Glomerular endothelial cell (primary cell): ENCODE results near the gene DNAJC1. TPM values are rescaled to one million over a fixed set of nuclear protein-coding genes. Genes with fewer than 3 reads are reported as not detected.
"Not testable (repeated sequence)": the region's sequence is repeated elsewhere in the genome, so short reads cannot be mapped to it uniquely, and the experiment has no call there.

ENCODE experiments used
- DNase-seq: peaks from one replicate; pipeline ENCODE4 v3.0.0-alpha.2; 2011; ENCODE audit warnings: low read depth, low spot score; ENCODE audit errors: extremely low read depth
- total RNA-seq: library from RNA; depleted of rRNA; stranded (reverse); fragments of >200 nt; gene quantifications from 2 replicates; pipeline ENCODE4 v1.2.3, GENCODE V29; 2015

Gene DNAJC1
- total RNA-seq, 1 donor from 2014 or later: 58.6 TPM

DNA sequence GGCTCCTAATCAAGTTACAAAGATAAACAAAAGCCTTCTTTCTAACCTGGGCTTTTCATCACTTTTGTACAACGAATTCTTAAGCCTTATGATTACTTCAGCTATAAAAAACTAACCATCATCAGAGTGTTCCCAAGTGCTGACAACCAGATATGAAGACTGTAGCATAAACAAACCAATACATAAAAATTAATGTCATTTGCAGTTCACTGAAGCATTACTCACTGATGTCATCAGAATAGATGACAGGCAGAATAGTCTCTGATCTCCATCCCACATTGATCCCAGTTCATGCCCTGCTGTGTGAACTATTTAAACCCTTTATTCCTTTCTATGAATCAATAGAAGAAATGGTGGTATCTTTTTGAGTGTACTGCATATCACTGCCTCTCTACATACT is 84.4 kb downstream of the DNAJC1 start:
- no peak for DNase-seq

DNA sequence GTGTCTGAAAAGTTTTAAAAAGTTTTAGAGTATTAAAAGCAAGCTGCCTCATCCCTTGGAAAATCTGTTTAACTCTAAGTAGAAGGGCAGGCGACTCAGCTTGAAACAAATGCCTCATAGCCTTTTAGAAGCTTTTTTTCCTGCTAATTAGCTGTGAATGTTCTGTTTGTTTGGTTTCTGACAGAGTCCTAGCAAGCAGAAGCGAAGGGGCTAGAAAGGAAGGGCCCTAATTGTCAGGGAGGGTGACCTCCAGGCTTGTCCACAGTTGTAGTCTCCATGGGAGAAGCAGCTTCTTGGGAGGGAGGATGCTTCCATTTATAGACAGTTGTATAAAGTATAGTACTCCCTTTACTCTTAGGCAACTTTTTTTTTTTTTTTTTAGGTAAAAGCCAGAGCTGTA is 90.9 kb downstream of the DNAJC1 start:
- DNase-seq: no peak

DNA sequence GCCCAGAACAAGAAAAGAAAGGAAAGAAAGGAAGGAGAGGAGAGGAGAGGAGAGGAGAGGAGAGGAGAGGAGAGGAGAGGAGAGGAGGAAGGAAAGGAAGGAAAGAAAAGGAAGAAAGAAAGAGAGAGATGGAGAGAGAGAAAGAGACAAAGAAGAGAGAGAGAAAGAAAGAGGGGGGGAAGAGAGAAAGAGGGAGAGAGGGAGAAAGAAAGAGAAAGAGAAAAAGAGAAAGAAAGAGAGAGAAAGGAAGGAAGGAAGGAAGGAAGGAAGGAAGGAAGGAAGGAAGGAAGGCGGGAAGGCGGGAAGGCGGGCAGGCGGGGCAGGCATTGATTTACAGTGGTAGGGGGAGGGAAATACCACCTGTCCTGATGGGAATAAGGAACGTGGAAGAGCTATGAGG is 92.7 kb downstream of the DNAJC1 start:
- no peak for DNase-seq

DNA sequence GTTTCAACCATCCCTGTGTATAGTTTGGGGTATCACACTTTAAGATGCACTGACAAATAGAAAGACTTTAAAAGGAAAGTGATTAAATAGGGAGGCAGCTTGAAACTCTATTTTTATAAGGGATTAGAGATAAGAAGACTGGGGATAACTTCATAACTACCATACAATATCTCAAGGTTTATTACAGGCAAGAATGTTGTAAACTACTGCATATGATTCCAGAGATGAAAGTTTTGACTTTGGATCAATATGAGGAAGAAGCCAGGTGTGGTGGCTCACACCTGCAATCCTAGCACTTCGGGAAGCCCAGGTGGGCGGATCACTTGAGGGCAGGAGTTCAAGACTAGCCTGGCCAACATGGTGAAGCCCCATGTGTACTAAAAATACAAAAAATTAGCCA is 96.1 kb downstream of the DNAJC1 start:
- DNase-seq: no peak

DNA sequence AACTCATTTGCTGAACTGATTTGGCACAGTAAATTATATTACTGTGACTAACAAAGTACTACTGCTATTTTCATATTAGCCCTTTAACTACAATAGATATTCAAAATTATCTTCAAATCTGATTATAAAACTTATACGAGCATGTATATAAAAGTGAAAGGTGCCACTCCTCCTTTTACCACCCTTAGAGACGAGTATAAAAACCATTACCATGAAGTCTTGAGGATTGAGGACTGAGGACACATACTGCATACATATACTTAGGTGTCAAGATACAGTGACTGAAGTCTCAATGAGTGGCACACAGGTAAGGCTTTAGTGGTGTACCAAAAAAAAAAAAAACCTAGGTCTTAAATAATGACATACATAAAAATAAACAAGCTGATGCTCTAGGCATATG is 98.6 kb downstream of the DNAJC1 start:
- DNase-seq: no peak

DNA sequence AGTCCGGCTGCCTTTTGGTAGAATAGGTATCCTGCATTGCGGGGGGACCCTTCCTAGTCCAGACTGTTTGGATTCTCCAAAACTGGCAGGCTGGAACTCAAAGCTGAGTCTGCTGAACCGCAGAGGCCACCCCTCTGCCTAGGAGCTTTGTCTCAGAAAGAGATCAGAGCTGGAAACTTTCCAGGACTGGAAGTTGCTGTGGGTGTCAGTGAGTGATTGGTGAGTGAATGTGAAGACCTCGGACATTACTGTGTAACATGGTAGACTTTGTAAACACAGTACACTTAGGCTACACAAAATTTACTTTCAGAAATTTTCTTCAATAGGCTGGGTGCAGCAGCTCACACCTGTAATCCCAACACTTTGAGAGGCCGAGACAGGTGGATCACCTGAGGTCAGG is 103.8 kb downstream of the DNAJC1 start:
- no peak for DNase-seq

DNA sequence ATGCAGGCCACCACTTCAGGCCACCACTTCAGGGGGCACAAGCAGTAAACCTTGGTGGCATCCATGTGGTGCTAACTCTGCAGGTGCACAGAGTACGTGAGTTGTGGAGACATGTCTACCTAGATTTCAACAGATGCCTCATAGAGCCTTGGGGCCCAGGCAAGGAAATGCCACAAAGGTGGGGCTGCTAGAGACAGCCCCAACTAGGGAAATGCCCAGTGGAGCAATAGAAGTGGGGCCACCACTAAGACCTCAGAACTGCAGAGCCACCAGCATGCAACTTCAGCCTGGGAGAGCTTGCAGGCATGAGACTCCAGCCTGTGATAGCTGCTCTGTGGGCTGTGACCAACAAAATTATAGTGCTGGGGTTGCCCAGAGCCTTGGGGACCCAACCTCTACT is 107.6 kb downstream of the DNAJC1 start:
- DNase-seq: no peak

DNA sequence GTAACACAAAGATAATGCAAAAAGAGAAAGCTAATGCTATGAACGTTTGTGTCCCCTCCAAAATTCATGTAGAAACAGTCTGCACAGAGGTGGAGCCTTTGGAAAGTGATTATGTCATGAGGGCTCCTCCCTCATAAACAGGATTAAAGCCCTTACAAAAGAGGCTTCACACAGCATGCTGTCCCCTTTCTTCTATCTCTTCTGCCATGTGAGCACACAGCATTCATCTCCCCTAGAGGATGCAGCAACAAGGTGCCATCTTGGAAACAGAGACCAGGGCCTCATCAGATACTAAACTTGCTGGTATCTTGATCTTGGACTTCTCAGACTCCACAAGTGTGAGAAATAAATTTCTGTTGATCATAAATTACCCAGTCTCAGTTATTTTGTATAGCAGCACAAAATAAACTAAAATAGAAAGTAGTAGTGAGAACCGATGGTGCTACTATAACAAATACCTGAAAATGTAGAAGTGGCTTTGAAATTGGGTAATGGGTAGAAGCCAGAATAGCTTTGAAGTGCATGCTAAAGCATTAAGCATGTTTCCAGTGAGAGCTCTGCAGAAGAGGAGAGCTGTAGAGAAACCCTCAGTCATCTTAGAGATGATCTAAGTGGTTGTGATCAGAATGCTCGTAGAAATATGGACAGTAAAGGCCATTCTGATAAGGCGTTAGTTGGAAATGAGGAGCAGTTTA is 108.7 kb downstream of the DNAJC1 start:
- no peak for DNase-seq

DNA sequence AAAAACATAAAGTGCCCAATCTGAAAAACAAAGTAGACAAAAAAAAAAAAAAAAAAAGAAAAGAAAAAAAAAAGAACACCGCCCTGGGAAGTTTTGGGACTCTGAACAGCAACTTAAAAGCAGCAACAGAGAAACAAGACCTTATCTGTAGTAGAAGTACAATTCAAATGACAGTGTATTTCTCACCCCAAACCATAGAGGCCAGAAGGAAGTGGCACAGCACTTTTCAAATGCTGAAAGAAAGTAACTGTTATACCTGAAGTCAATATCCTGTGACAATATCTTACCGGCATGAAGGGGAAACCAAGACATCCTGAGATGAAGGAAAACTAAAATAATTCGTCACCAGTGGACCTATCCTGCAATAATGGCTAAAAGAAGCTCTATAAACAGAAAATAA is 112.1 kb downstream of the DNAJC1 start:
- no peak for DNase-seq

DNA sequence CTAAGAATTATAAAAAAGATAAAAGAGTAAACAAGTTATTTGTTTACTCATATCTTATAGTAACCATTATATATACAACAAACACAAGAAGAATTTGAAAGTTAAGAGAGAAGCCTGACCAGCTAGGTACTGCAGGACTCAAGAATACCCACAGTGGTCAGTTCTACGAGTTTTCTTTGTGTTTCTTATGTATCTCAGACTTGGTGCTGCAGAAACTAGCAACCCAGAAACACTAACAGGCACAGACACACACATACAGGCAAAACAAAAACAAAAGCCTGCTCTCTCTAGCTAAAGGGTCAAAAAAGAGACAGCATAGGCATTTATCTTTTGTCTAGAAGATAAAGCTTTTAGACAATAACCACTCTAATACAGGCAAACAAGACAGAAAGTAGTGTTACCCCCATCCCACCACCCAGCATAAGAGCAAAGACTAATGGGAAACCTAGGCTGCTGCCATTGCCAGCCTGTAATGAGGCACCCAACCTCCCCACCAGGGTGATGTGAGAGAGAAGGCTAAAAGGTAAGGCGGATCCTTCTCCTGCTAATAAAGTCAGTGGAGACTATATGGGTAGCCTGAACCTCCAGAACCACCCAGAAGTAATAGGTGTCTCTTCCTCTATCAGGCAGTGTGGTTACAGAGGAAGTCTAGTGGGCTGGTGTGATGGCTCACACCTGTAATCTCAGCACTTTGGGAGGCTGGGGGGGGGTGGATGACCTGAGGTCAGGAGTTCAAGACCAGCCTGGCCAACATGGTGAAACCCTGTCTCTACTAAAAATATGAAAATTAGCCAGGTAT is 113.9 kb downstream of the DNAJC1 start:
- no peak for DNase-seq

DNA sequence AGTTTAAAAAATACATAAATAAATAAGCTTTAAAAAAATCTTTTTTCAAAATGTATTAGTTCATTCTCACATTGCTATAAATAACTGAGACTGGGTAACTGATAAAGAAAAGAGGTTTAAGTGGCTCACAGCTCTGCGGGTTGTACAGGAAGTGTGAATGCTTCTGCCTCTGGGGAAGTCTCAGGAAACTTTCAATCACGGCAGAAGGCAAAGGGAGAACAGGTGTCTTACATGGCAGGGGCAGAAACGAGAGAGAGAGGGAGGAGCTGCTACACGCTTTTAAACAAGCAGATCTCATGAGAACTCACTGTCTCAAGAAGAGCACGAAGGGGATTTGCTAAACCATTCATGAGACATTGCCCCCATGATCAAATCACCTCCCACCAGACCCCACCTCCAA is 114.6 kb downstream of the DNAJC1 start:
- no peak for DNase-seq

DNA sequence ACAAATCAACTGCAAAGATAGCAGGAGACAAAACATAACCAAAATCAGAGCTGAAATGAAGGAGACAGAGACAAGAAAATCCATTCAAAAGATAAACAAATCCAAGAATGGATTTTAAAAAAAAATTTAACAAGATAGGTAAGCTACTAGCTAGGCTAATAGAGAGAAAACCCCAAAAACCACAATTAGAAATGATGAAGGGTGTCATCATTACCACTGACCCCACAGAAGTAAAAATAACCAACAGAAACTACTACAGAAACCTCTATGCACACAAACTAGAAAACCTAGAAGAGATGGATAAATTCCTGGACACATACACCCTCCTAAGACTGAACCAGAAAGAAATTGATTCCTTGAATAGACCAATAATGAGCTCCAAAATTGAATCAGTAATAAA is 117.6 kb downstream of the DNAJC1 start:
- DNase-seq: no peak

DNA sequence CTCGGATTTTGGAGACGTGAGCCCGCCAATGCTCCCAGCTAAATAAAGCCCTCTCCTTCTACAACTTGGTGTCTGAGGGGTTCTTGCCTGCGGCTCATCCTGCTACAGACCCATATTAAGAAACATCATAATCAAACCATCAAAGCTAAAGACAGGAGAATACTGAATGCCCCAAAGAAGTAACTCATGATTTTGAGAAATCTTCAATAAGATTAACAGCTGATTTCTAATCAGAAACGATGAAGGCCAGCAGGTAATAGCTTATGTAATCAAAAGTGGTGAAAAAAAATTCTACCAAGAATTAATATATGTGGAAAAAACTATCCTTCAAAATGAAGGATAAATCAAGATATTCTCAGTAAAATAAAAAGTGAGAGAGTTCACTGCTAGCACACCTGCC is 130.3 kb downstream of the DNAJC1 start:
- no peak for DNase-seq

DNA sequence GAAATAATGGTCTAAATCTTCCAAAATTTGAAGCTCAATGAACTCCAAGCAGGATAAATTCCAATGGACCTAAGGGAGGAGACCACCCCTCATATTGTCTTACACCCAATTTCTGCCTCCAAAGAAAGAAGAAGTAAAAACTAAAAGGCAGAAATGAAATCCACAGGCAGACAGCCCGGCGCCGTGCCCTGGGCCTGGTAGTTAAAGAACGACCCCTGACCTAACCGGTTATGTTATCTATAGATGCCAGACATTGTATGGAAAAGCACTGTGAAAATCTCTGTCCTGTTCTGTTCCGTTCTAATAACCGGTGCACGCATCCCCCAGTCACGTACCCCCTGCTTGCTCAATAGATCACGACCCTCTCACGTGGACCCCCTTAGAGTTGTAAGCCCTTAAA is 130.8 kb downstream of the DNAJC1 start:
- DNase-seq: not testable (repeated sequence)

DNA sequence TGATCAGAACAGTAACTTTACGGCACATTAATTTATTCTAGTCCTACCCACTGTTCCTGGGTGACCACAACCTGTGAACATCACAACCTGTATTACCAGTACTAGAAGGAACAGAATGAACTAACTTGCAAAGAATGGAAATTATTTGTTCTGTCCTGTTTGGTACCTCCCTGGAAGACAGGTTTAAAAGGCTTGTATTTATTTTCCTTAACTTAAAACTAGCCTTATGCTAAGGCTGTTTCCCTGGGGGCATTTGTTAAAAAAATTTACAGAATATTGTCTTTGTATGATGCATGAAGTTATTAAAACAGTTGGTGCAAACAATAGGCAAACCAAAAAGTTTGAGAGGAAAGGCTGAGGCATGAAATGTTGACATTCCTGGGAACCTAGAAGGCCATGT is 132.7 kb downstream of the DNAJC1 start:
- no peak for DNase-seq

DNA sequence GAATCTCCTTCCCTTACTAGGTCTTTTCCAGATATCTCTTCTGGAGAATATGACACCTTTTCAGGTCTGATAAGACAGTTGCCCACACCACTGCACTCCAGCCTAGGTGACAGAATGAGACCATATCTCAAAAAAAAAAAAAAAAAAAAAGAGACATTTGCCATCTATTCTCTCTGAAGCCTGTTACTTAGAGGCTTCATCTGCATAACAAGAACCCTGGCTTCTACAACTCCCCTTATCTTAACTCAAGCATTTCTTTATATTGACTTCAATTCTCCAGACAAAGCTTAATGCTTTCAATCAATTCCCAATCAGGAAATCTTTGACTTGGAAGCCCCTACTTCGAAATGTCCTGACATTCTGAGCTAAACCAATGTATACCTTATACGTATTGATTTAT is 134.4 kb downstream of the DNAJC1 start:
- not testable (repeated sequence) for DNase-seq

DNA sequence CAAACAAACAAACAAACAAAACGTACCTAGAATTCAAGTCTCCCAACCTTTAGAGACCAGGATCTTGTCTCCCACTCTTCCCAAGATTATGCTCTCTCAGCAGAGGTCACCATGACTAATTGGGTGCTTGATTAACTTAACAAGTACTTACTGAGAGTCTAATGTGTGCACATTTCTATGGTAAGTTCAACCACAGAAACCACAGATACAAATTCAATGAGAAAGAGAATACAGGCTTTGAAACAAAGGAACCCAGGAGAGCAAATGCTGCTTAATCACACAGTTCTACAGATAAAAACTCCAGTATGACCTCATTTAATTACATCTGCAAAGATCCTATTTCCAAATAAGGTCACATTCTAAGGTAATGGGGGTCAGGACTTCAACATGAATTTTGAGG is 142.8 kb downstream of the DNAJC1 start:
- DNase-seq: no peak

DNA sequence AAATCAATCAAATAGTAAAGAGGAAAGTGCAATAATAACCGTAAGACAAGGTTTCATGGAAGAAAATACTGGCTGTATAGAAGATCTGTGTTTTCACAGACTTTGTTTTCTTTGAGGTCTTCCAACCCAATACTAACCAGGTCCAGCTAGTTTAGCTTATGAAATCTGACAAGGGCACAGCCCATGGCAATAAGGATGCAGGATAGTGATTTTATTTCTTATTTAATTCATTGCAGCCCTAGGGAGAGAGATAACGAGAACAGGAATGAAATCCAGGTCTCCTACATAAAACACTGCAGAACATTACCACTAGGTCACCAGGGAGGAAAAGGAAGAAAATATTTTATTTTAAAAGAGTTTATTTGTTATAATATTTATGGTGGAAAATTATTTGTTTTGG is 145.1 kb downstream of the DNAJC1 start:
- DNase-seq: no peak

DNA sequence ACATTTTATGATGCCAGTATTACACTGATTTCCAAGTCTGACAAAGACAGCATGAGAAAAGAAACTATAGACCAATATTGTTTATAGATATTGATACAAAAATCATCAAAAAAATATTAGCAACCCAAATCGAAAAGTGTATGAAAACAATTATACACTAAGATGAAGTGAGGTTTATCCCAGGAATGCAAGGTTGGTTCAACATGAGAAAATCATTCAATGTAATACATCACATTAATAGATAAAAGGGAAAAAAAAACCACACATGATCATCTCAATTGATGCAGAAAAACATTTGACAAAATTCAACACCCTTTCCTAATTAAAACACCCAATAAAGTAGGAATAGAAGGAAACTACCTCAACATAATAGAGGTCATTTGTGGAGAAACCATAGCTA is 153.9 kb downstream of the DNAJC1 start:
- no peak for DNase-seq

DNA sequence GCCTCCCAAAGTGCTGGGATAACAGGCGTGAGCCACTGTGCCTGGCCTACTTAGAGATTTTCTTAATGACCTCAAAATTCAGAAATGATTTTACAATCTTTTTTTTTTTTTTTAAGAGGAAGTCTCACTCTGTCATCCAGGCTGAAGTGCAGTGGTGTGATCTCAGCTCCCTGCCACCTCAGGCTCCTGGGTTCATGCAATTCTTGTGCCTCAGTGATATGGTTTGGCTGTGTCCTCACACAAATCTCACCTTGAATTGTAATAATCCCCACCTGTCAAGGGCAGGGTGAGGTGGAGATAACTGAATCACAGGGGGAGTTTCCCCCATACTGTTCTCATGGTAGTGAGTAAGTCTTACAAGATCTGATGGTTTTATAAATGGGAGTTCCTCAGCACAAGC is 159.9 kb downstream of the DNAJC1 start:
- no peak for DNase-seq

DNA sequence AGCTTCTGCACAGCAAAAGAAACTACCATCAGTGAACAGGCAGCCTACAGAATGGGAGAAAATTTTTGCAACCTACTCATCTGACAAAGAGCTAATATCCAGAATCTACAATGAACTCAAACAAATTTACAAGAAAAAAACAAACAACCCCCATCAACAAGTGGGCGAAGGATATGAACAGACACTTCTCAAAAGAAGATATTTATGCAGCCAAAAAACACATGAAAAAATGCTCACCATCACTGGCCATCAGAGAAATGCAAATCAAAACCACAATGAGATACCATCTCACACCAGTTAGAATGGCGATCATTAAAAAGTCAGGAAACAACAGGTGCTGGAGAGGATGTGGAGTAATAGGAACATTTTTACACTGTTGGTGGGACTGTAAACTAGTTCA is 162.3 kb downstream of the DNAJC1 start:
- DNase-seq: not testable (repeated sequence)

DNA sequence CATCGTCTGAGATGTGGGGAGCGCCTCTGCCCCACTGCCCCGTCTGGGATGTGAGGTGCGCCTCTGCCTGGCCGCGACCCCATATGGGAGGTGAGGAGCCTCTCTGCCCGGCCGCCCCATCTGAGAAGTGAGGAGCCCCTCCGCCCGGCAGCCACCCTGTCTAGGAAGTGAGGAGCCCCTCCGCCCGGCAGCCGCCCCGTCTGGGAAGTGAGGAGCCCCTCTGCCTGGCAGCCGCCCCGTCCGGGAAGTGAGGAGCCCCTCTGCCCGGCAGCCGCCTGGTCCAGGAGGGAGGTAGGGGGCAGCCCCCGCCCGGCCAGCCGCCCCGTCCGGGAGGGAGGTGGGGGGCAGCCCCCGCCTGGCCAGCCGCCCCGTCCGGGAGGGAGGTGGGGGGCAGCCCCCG is 166.0 kb downstream of the DNAJC1 start:
- not testable (repeated sequence) for DNase-seq
